Measurements from ENCODE around the gene MGAT5.

GRCh38 chr2:134247679-134248078 is 6.2 kb upstream of the MGAT5 start:
- TF ChIP-seq, protein P1, sequence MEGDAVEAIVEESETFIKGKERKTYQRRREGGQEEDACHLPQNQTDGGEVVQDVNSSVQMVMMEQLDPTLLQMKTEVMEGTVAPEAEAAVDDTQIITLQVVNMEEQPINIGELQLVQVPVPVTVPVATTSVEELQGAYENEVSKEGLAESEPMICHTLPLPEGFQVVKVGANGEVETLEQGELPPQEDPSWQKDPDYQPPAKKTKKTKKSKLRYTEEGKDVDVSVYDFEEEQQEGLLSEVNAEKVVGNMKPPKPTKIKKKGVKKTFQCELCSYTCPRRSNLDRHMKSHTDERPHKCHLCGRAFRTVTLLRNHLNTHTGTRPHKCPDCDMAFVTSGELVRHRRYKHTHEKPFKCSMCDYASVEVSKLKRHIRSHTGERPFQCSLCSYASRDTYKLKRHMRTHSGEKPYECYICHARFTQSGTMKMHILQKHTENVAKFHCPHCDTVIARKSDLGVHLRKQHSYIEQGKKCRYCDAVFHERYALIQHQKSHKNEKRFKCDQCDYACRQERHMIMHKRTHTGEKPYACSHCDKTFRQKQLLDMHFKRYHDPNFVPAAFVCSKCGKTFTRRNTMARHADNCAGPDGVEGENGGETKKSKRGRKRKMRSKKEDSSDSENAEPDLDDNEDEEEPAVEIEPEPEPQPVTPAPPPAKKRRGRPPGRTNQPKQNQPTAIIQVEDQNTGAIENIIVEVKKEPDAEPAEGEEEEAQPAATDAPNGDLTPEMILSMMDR (IDR thresholded peaks at IDR 0.05): no peak
- TF ChIP-seq POLR2A (IDR thresholded peaks at IDR 0.05) (no peak), POLR2AphosphoS5 (IDR thresholded peaks at IDR 0.05) (no peak), EP300 (IDR thresholded peaks at IDR 0.05) (no peak)
